Measurements from ENCODE around the gene IER3.

DNA sequence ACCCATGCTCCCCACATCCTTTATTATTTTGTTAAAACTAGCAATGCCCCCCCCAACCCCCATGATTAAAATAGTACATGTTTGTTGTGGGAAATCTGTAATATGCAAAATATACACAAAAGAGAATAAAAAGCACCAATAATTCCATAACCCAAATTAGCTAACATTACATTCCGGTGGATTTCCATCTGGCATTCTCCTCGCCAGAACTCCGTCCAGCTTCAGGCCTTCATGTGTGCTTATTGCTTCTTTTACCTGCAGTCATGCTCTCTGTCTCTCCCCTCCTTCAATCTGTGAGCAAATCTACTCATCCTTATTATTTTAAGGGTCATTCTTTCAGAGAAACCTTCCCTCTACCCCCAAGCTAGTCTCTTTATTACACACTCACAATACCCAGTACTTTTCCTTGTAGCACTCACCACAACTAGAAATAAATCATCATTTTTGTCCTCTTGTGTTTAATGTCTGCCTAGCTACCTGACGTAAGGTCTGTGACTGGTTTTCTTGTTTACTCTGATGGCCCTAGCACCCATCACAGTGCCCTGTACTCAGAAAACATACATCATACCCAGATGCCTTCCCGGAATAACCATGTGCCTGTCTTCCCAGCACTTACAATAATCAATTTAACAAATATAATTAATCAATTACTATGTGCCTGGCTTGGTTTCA, 25.6 kb upstream of the IER3 start:
- TF ChIP-seq CEBPB (IDR thresholded peaks at IDR 0.05) (no peak), POLR2A (IDR thresholded peaks at IDR 0.05; ENCODE audit: low read length) (no peak), ESRRA (IDR thresholded peaks at IDR 0.05; ENCODE audit: borderline replicate concordance, low read length) (no peak), JUN (IDR thresholded peaks at IDR 0.05) (peak in 1 of 2 experiments; percentile 0; a peak in 2 of 5 replicates), RAD21 (conservative IDR thresholded peaks at IDR 0.05 in 1 of 2, IDR thresholded peaks at IDR 0.05 in 1 of 2) (no peak)
- TF ChIP-seq, protein P1, sequence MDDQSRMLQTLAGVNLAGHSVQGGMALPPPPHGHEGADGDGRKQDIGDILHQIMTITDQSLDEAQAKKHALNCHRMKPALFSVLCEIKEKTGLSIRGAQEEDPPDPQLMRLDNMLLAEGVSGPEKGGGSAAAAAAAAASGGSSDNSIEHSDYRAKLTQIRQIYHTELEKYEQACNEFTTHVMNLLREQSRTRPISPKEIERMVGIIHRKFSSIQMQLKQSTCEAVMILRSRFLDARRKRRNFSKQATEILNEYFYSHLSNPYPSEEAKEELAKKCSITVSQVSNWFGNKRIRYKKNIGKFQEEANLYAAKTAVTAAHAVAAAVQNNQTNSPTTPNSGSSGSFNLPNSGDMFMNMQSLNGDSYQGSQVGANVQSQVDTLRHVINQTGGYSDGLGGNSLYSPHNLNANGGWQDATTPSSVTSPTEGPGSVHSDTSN (IDR thresholded peaks at IDR 0.05) = no peak
- TF ChIP-seq, protein P2, sequence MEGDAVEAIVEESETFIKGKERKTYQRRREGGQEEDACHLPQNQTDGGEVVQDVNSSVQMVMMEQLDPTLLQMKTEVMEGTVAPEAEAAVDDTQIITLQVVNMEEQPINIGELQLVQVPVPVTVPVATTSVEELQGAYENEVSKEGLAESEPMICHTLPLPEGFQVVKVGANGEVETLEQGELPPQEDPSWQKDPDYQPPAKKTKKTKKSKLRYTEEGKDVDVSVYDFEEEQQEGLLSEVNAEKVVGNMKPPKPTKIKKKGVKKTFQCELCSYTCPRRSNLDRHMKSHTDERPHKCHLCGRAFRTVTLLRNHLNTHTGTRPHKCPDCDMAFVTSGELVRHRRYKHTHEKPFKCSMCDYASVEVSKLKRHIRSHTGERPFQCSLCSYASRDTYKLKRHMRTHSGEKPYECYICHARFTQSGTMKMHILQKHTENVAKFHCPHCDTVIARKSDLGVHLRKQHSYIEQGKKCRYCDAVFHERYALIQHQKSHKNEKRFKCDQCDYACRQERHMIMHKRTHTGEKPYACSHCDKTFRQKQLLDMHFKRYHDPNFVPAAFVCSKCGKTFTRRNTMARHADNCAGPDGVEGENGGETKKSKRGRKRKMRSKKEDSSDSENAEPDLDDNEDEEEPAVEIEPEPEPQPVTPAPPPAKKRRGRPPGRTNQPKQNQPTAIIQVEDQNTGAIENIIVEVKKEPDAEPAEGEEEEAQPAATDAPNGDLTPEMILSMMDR (IDR thresholded peaks at IDR 0.05) = no peak
- TF ChIP-seq, protein P3, sequence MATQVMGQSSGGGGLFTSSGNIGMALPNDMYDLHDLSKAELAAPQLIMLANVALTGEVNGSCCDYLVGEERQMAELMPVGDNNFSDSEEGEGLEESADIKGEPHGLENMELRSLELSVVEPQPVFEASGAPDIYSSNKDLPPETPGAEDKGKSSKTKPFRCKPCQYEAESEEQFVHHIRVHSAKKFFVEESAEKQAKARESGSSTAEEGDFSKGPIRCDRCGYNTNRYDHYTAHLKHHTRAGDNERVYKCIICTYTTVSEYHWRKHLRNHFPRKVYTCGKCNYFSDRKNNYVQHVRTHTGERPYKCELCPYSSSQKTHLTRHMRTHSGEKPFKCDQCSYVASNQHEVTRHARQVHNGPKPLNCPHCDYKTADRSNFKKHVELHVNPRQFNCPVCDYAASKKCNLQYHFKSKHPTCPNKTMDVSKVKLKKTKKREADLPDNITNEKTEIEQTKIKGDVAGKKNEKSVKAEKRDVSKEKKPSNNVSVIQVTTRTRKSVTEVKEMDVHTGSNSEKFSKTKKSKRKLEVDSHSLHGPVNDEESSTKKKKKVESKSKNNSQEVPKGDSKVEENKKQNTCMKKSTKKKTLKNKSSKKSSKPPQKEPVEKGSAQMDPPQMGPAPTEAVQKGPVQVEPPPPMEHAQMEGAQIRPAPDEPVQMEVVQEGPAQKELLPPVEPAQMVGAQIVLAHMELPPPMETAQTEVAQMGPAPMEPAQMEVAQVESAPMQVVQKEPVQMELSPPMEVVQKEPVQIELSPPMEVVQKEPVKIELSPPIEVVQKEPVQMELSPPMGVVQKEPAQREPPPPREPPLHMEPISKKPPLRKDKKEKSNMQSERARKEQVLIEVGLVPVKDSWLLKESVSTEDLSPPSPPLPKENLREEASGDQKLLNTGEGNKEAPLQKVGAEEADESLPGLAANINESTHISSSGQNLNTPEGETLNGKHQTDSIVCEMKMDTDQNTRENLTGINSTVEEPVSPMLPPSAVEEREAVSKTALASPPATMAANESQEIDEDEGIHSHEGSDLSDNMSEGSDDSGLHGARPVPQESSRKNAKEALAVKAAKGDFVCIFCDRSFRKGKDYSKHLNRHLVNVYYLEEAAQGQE (IDR thresholded peaks at IDR 0.05) = no peak
